ENCODE data around the gene ARHGEF28. TPM values are rescaled to one million over a fixed set of nuclear protein-coding genes. Genes with fewer than 3 reads are reported as not detected.

ARHGEF28 gene
- total RNA-seq, 2 experiments from 2014 or later, result 0.05 to 0.12 TPM

GRCh38 chr5:73624888-73625287, 1.1 kb upstream of the ARHGEF28 start:
- Mint-ChIP-seq H3K4me3 (no peak overlapping the region), H3K9me3 (no peaks in the 10 kb centered on the region), H3K36me3 (no peaks in the 10 kb centered on the region), H3K4me1 (ENCODE audit: low read depth) (peaks cover 2% of the 10 kb centered on the region), H3K27ac (no peak overlapping the region), H3K27me3 (peaks cover 42% of the 10 kb centered on the region)
- intact Hi-C loops (cut with micrococcal nuclease), result no loop called here
- DNase-seq, result no peak
- ChIA-PET POLR2A (no interaction called here), CTCF (interaction anchor here (1.3 kb wide), 1 partner anchor 34 kb away, joined by 3 read pairs; no protein-coding TSS in a partner anchor)

- POLR2A ChIA-PET, result no interaction called here
- Mint-ChIP-seq H3K9me3 (no peaks in the 10 kb centered on the region), H3K27me3 (peaks cover 45% of the 10 kb centered on the region), H3K4me3 (peak overlapping the region; percentile 45), H3K27ac (no peak overlapping the region), H3K36me3 (no peaks in the 10 kb centered on the region), H3K4me1 (ENCODE audit: low read depth) (peaks cover 2% of the 10 kb centered on the region)
- CTCF ChIA-PET, result interaction anchor here (1.3 kb wide), 1 partner anchor 34 kb away, joined by 3 read pairs; no protein-coding TSS in a partner anchor
- no peak for DNase-seq
- intact Hi-C loops (cut with micrococcal nuclease), result no loop called here
Measured at GRCh38 chr5:73625372-73625943, 538 bp upstream of the ARHGEF28 start.

DNA sequence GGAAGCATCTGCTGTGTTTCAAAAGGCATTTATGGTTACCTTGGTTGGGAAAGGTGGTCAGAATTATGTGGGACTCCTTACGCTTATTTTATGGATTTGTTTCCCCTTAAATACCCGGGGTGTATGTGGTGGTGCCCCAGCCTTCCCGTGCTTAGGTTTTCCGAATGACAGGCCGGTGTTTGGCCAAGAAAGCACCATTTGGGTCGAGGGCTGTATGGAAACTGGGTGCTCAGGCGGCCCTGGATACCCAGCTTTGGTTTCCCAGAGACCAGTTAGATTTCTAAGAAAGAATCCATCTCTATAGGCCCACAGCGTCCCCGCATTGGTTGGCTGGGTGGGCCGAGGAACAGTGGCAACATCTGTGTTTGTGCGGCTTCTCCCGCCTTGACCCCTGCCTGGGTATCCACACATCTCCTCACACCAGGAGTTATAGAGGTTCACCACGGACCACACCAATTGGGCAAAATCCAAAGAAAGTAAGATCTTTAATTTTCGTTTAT, 868 bp downstream of the ARHGEF28 start:
- H3K4me3 Mint-ChIP-seq, result no peak overlapping the region
- ChIA-PET POLR2A (no interaction called here), CTCF (interaction anchor here (0.7 to 1.3 kb wide), 2 partner anchors 30 to 165 kb away, joined by 3 to 4 read pairs; no protein-coding TSS in a partner anchor)
- intact Hi-C loops (cut with micrococcal nuclease), result no loop called here
- H3K4me1 Mint-ChIP-seq (ENCODE audit: low read depth), result peaks cover 2% of the 10 kb centered on the region
- H3K27me3 Mint-ChIP-seq, result peaks cover 41% of the 10 kb centered on the region
- no peaks in the 10 kb centered on the region for H3K9me3 Mint-ChIP-seq
- H3K27ac Mint-ChIP-seq, result no peak overlapping the region
- no peaks in the 10 kb centered on the region for H3K36me3 Mint-ChIP-seq
- DNase-seq, result no peak

GRCh38 chr5:73629456-73629855, 3.5 kb downstream of the ARHGEF28 start:
- Mint-ChIP-seq H3K36me3 (no peaks in the 10 kb centered on the region), H3K9me3 (no peaks in the 10 kb centered on the region), H3K27ac (no peak overlapping the region), H3K4me3 (no peak overlapping the region), H3K4me1 (ENCODE audit: low read depth) (peaks cover 2% of the 10 kb centered on the region), H3K27me3 (peaks cover 37% of the 10 kb centered on the region)
- CTCF ChIA-PET, result interaction anchor here (1.2 kb wide), 1 partner anchor 11 kb away, joined by 3 read pairs; no protein-coding TSS in a partner anchor
- intact Hi-C loops (cut with micrococcal nuclease), result no loop called here
- POLR2A ChIA-PET, result no interaction called here
- DNase-seq, result no peak

DNA sequence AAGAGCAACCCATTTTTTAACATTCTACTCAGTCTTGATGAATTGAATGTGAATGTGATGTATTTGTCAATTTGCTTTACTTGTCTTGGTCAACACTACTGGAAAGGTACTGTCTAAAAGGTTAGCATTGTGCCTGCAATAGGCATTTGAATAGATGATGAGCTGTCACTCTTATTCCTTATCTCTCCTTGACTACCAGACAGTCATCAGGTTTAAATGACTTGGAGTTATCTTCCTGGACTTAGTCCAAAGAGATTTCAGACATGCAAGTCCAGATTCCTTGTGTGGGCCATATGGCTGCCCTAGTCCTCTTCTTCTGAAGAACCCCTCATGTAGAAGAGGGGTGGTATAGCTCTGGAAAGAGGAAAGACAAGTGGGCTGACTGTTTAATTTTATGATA, 4.8 kb downstream of the ARHGEF28 start:
- no peak overlapping the region for H3K27ac Mint-ChIP-seq

GRCh38 chr5:73631500-73631899, 5.5 kb downstream of the ARHGEF28 start:
- peaks cover 32% of the 10 kb centered on the region for H3K27me3 Mint-ChIP-seq
- H3K9me3 Mint-ChIP-seq, result no peaks in the 10 kb centered on the region
- intact Hi-C loops (cut with micrococcal nuclease), result no loop called here
- CTCF ChIA-PET, result no interaction called here
- no peak overlapping the region for H3K4me3 Mint-ChIP-seq
- no peaks in the 10 kb centered on the region for H3K36me3 Mint-ChIP-seq
- POLR2A ChIA-PET, result no interaction called here
- H3K4me1 Mint-ChIP-seq (ENCODE audit: low read depth), result no peaks in the 10 kb centered on the region
- no peak overlapping the region for H3K27ac Mint-ChIP-seq
- DNase-seq, result no peak

More for the DNA sequence above, 4.8 kb downstream of the ARHGEF28 start:
- Mint-ChIP-seq H3K36me3 (no peaks in the 10 kb centered on the region), H3K4me1 (ENCODE audit: low read depth) (no peaks in the 10 kb centered on the region), H3K4me3 (no peak overlapping the region), H3K27me3 (peaks cover 33% of the 10 kb centered on the region), H3K9me3 (no peaks in the 10 kb centered on the region)
- DNase-seq, result no peak
- intact Hi-C loops (cut with micrococcal nuclease), result no loop called here
- ChIA-PET POLR2A (no interaction called here), CTCF (interaction anchor here (1.2 kb wide), 1 partner anchor 10 kb away, joined by 3 read pairs; no protein-coding TSS in a partner anchor)

- DNase-seq, result no peak
- no peaks in the 10 kb centered on the region for H3K9me3 Mint-ChIP-seq
- intact Hi-C loops (cut with micrococcal nuclease), result no loop called here
- H3K4me1 Mint-ChIP-seq (ENCODE audit: low read depth), result no peaks in the 10 kb centered on the region
- H3K27ac Mint-ChIP-seq, result no peak overlapping the region
- H3K4me3 Mint-ChIP-seq, result no peak overlapping the region
- H3K27me3 Mint-ChIP-seq, result peaks cover 20% of the 10 kb centered on the region
- POLR2A ChIA-PET, result no interaction called here
- no peaks in the 10 kb centered on the region for H3K36me3 Mint-ChIP-seq
- CTCF ChIA-PET, result interaction anchor here (0.9 kb wide), 1 partner anchor 42 kb away, joined by 3 read pairs; no protein-coding TSS in a partner anchor
Measured at GRCh38 chr5:73633060-73633459, 7.1 kb downstream of the ARHGEF28 start.

GRCh38 chr5:73636408-73636807, 10.4 kb downstream of the ARHGEF28 start:
- no peak overlapping the region for H3K27ac Mint-ChIP-seq
- CTCF ChIA-PET, result interaction anchor here (1.2 kb wide), 1 partner anchor 45 kb away, joined by 5 read pairs; no protein-coding TSS in a partner anchor
- no peaks in the 10 kb centered on the region for H3K4me1 Mint-ChIP-seq (ENCODE audit: low read depth)
- no peaks in the 10 kb centered on the region for H3K36me3 Mint-ChIP-seq
- intact Hi-C loops (cut with micrococcal nuclease), result no loop called here
- H3K9me3 Mint-ChIP-seq, result no peaks in the 10 kb centered on the region
- peaks cover 14% of the 10 kb centered on the region for H3K27me3 Mint-ChIP-seq
- POLR2A ChIA-PET, result no interaction called here
- H3K4me3 Mint-ChIP-seq, result no peak overlapping the region
- DNase-seq, result no peak

- Mint-ChIP-seq H3K4me1 (ENCODE audit: low read depth) (no peaks in the 10 kb centered on the region), H3K36me3 (no peaks in the 10 kb centered on the region), H3K27me3 (peaks cover 17% of the 10 kb centered on the region), H3K9me3 (no peaks in the 10 kb centered on the region), H3K4me3 (no peak overlapping the region), H3K27ac (no peak overlapping the region)
- CTCF ChIA-PET, result no interaction called here
- POLR2A ChIA-PET, result no interaction called here
- no peak for DNase-seq
- intact Hi-C loops (cut with micrococcal nuclease), result no loop called here
Measured at GRCh38 chr5:73637565-73637964, 11.6 kb downstream of the ARHGEF28 start.

- CTCF ChIA-PET, result no interaction called here
Measured at GRCh38 chr5:73638344-73639095, 12.5 kb downstream of the ARHGEF28 start.

GRCh38 chr5:73640861-73641320, 14.9 kb downstream of the ARHGEF28 start:
- peaks cover 13% of the 10 kb centered on the region for H3K27me3 Mint-ChIP-seq
- intact Hi-C loops (cut with micrococcal nuclease), result no loop called here
- H3K27ac Mint-ChIP-seq, result no peak overlapping the region
- no peak overlapping the region for H3K4me3 Mint-ChIP-seq
- H3K9me3 Mint-ChIP-seq, result no peaks in the 10 kb centered on the region
- no peaks in the 10 kb centered on the region for H3K4me1 Mint-ChIP-seq (ENCODE audit: low read depth)
- DNase-seq, result no peak
- H3K36me3 Mint-ChIP-seq, result no peaks in the 10 kb centered on the region
- CTCF ChIA-PET, result interaction anchor here (1.4 kb wide), 1 partner anchor 11 kb away, joined by 3 read pairs; no protein-coding TSS in a partner anchor
- POLR2A ChIA-PET, result no interaction called here

More at GRCh38 chr5:73638344-73639095, 12.5 kb downstream of the ARHGEF28 start:
- peaks cover 16% of the 10 kb centered on the region for H3K27me3 Mint-ChIP-seq
- intact Hi-C loops (cut with micrococcal nuclease), result no loop called here
- no peaks in the 10 kb centered on the region for H3K36me3 Mint-ChIP-seq
- POLR2A ChIA-PET, result no interaction called here
- no peaks in the 10 kb centered on the region for H3K4me1 Mint-ChIP-seq (ENCODE audit: low read depth)
- H3K4me3 Mint-ChIP-seq, result no peak overlapping the region
- H3K27ac Mint-ChIP-seq, result no peak overlapping the region
- no peak for DNase-seq
- H3K9me3 Mint-ChIP-seq, result no peaks in the 10 kb centered on the region

GRCh38 chr5:73641811-73642210, 15.8 kb downstream of the ARHGEF28 start:
- ChIA-PET CTCF (no interaction called here), POLR2A (no interaction called here)
- Mint-ChIP-seq H3K27me3 (peaks cover 17% of the 10 kb centered on the region), H3K4me1 (ENCODE audit: low read depth) (no peaks in the 10 kb centered on the region), H3K36me3 (no peaks in the 10 kb centered on the region), H3K9me3 (no peaks in the 10 kb centered on the region), H3K4me3 (no peak overlapping the region), H3K27ac (no peak overlapping the region)
- intact Hi-C loops (cut with micrococcal nuclease), result no loop called here
- no peak for DNase-seq

Measured in activated CD4-positive, alpha-beta memory T cell treated with anti-CD3 and anti-CD28 coated beads for 36 hours (primary cell).